GM19397 (cell line): ENCODE data around the gene HBEGF.

ENCODE experiments used
- ATAC-seq: cut with Tn5 transposase; IDR thresholded peaks from one replicate; pipeline ENCODE4 v1.9.1; 2021; ENCODE audit warnings: mild to moderate bottlenecking, moderate library complexity; ENCODE audit not compliant: unreplicated experiment

Gene HBEGF

GRCh38 chr5:140338336-140338735, 8.1 kb downstream of the HBEGF start:
- ATAC-seq: no peak

DNA sequence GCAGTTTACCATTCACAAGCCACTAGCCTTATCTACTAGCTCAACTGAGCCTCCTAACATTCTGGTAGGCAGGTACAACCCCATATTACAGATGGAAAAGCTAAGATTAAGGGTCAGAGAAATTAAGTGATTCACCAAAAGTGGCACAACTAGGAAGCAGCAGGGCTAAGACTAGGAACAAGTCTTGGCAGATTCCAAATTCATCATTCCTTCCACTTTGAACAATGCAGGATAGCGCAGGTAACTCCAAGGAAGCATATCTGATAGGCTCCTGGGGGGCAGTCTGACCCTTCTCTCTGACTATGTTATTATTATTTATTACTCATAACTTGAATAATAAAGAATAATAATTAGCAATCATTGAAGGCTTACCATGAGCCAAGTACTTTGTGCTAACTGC, 8.5 kb downstream of the HBEGF start:
- no peak for ATAC-seq

DNA sequence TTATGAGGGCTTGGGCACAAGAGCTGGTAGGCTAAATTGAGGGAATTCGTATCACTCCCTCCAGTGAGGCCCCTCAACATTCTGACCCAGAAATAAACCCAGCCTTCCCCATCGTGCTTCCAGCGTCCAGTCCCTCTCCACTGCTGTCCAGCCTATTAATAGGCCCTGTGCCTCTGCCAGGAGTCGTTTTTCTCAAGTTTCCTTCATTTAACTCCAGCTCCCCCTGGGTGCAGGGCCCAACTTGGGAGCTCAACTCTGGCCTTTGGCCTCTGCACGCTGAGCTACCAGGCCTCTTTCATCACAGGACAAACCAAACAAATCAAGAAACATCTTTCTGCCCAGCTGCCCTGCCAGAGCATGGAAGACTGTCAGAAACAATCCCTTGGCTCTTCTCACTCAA, 10.0 kb downstream of the HBEGF start:
- ATAC-seq: no peak

- ATAC-seq: no peak
Observed at GRCh38 chr5:140331638-140332037, 14.8 kb downstream of the HBEGF start.

- ATAC-seq: no peak
Observed at GRCh38 chr5:140329739-140330481, 16.5 kb downstream of the HBEGF start.

DNA sequence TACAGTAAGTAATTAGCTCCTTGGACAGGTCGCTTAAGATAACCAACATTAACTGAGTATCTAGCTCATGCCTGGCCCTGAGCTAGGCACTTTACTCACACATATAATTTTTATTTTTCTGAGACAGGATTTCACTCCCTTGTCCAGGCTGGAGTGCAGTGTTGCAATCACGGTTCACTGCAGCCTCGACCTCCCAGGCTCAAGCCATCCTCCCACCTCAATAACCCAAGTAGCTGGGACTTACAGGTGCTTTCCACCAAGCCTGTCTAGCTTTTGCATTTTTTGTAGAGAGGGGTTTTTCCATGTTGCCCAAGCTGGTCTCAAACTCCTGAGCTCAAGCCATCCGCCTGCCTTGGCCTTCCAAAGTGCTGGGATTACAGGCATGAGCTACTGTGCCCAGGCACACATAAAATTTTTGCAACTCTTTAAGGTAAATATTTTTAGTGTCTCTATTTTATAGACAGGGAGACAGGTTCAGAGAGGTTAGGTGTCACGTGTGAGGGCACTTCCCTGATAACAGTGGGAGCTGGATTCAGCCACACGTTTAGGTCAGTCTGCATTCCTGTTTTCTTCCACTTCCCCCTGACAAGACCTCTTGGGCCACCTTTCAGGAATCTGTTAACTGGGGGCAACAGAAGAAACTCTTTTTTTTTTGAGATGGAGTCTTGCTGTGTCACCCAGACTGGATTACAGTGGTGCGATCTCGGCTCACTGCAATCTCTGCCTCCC, 18.2 kb downstream of the HBEGF start:
- no peak for ATAC-seq

DNA sequence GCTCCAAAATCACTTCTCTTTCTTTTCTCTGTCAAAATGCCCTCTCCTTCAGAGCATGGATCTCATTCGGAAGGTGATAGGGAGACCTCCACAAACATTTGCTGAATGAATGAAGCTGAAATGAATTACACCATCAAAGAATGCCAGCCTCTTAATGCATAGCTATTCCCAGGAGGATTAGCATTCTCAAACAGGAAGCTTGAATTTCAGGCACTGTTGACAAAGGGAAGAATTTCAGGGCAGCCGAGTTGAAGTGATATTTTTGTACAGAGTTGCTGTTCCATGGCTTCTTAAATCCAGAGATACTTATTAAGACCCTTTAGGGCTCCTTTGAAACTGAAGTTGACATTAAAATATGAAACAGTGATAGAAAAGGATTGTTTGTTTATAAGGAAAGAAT, 18.8 kb downstream of the HBEGF start:
- no peak for ATAC-seq

DNA sequence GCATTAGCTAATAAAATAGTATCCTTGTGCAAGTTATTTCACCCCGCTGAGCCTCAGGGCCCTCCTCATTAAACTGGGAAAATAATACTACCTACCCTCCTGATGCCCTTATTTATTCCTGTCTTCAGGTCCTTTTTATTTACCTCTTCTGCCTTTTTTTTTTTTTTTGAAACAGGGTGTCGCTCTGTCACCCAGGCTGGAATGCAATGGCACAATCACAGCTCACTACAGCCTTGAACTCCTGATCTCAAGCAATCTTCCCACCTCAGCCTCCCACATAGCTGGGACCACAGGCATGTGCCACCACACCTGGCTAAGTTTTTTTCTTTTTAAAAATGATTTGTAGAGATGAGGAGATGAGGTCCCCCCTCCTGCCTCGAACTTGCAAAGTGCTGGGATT, 20.9 kb downstream of the HBEGF start:
- ATAC-seq: no peak

GRCh38 chr5:140324617-140325241, 21.7 kb downstream of the HBEGF start:
- no peak for ATAC-seq

DNA sequence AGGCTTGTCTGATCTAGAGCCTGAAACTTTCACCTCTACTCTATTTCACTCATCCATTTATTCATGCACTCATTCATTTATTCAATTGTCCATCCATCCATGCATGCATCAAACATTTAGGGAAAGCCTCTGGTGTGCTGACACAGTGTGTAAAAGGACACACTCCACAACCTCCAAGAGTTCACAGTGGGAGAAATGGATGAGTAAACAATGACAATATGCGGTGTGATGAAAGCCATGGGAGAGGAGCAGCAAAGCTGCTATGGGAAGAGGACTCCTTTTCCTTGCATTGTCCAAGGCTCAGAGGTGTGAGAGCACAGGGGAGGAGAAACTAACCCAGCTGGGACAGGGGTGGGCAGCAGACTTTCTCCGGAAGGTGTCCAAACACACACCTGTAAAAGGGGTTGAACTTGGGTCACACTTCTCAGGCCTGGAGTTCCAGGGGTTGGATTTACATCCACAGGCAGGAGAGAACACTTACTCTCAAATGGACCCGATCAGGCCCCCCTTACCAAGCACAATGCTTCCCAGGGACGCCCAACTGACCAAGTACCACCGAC, 22.3 kb downstream of the HBEGF start:
- ATAC-seq: no peak

DNA sequence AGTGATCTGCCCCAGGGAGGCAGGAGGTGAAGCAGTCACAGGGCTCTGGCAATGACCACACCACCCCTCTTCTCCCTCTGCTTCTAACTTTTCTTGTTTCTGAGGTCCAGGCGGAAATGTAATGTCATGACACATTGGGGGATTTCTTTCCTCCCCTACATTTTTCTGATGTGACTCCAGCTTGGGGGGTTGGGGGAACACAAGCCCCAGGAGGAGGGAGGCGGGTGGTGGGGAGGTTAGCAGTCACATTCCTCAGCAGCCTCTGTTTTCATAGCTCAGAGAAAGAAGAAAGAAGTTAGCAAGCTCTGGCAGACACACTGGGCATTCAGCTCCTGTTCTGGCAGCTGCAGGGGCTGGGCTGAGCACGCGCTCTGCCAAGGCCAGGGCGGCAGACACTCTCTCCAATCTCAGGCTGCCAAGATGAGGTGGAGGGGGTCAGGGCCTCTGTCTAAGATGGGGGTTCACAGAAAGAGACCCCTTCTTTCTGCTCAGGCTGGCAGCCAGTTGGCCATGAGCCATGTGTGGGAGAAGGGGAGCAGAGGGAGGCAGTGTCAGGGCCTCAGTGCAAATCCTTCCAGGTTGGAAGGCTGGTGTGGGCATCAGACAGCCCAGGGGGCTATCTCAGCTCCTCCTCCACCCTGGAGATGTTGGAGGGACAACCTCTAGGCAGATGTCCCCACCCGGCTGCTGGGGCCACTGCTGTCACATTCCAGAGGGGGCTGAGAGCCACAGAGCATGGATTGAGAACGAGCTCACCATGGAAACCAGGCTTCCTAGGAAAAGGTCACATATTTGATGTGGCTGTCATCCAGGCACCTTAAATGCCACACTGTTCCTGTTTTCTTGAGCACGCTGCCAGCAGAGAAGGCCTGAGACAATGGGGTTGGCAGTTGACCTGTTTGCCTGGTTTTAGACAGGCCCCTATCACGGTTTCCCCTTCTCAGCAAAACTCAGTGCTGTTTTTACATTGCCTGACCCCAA, 23.4 kb downstream of the HBEGF start:
- no peak for ATAC-seq

DNA sequence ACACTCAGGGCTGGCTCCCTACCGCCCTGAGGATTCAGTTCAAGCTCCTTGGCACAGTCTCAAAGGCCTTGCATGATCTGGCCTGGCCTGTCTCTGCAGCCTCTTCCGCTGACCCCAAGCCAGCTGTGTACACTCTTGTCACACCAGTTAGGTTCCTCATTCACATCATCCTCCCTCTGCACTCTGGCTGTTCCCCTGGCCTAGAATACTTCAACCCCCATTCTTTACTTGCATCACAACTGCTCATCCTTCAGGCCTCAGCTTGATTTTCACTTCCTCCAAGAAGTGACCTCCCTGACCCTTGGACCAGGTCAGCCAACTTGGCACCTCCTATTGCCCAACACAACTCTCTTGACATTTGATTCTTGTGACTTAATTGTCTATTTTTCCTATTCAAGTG, 24.6 kb downstream of the HBEGF start:
- ATAC-seq: no peak

GRCh38 chr5:140319833-140320232, 26.6 kb downstream of the HBEGF start:
- ATAC-seq: no peak

- no peak for ATAC-seq
Observed at GRCh38 chr5:140318792-140319191, 27.6 kb downstream of the HBEGF start.

GRCh38 chr5:140317859-140318258, 28.5 kb downstream of the HBEGF start:
- ATAC-seq: no peak

GRCh38 chr5:140312791-140313189, 33.6 kb downstream of the HBEGF start:
- no peak for ATAC-seq

GRCh38 chr5:140312067-140312790, 34.2 kb downstream of the HBEGF start:
- ATAC-seq: no peak

- no peak for ATAC-seq
Observed at GRCh38 chr5:140311011-140311467, 35.4 kb downstream of the HBEGF start.

- no peak for ATAC-seq
Observed at GRCh38 chr5:140310434-140310833, 36.0 kb downstream of the HBEGF start.
